HCT116 (cell line): ENCODE results near the gene ZSCAN26. TPM values are rescaled to one million over a fixed set of nuclear protein-coding genes. Genes with fewer than 3 reads are reported as not detected.

ENCODE experiments used
- ATAC-seq: fragments of 200-7000 bp; cut with Tn5 transposase; 2 replicates; pipeline ENCODE4 v1.9.1; 2020; ENCODE audit warnings: mild to moderate bottlenecking, moderate library complexity
- BruUV-seq: library from RNA; stranded (reverse); fragments of 400-500 nt; replicated peaks from 2 replicates; lab custom pipeline; 2021; lab: Mats Ljungman, UMichigan
- CTCF ChIA-PET: fragments of 300-600 bp; sonication (Branson Sonifier 250); formaldehyde crosslinking; loops from one replicate; lab custom pipeline; 2021; ENCODE audit warnings: antibody characterized with exemption; lab: Charles Lee
- POLR2A ChIA-PET: fragments of 300-600, 350-600 bp; sonication (Branson Sonifier 250); formaldehyde crosslinking; loops from one replicate; lab custom pipeline; 2021; ENCODE audit warnings: antibody characterized with exemption; lab: Charles Lee
- RAD21 ChIA-PET, 2 experiments: fragments of 300-600 bp; sonication (Branson Sonifier 250); formaldehyde crosslinking; loops; one replicate each; lab custom pipeline; 2023; ENCODE audit warnings: low total read pairs in 2 of 2; ENCODE audit not compliant: uncharacterized antibody in 2 of 2, unreplicated experiment in 2 of 2, low non-redundant PET in 1 of 2; lab: Charles Lee
- DNase-seq: peaks from one replicate; pipeline ENCODE4 v3.0.0-alpha.2; 2010; ENCODE audit warnings: low read depth, low spot score
- H2AFZ ChIP-seq: fragments of 200-600 bp; shearing (Covaris generic), sonication (generic); 2 replicates; pipeline ENCODE4 v1.6.1; 2017; ENCODE audit warnings: low read depth, mixed run types, mixed read lengths, antibody characterized with exemption, low read length; ENCODE audit not compliant: poor library complexity, severe bottlenecking
- H3K27ac ChIP-seq: 2 replicates; pipeline ENCODE4 v1.5.1; 2012; ENCODE audit warnings: low read depth, low read length
- H3K27me3 ChIP-seq: fragments of 200-600 bp; sonication (generic); 2 replicates; pipeline ENCODE4 v1.6.1; 2016; ENCODE audit warnings: mixed run types, low read length, mixed read lengths; ENCODE audit not compliant: insufficient read depth
- H3K36me3 ChIP-seq, 2 experiments: fragments of 200-500 bp in 1 of 2; fragments of 200-600 bp in 1 of 2; sonication (Bioruptor generic) in 1 of 2; sonication (generic) in 1 of 2; 2 replicates each; pipeline versions ENCODE4 v1.5.1 to v1.6.1; 2014 to 2016; ENCODE audit warnings: low read length in 2 of 2, inconsistent platforms in 1 of 2, mixed read lengths in 1 of 2, mixed run types in 1 of 2; ENCODE audit not compliant: insufficient read depth in 2 of 2, control insufficient read depth in 1 of 2
- H3K4me1 ChIP-seq, 2 experiments: fragments of 200-600 bp in 1 of 2; sonication (generic) in 1 of 2; 2 replicates each; pipeline versions ENCODE4 v1.5.1 to v1.6.1; 2012 to 2017; ENCODE audit warnings: low read length in 2 of 2, inconsistent platforms in 1 of 2, mild to moderate bottlenecking in 1 of 2, mixed read lengths in 1 of 2, mixed run types in 1 of 2, moderate library complexity in 1 of 2; ENCODE audit not compliant: insufficient read depth in 2 of 2, control insufficient read depth in 1 of 2
- H3K4me2 ChIP-seq: fragments of 200-600 bp; sonication (generic); 2 replicates; pipeline ENCODE4 v1.6.1; 2017; ENCODE audit warnings: mixed run types, low read length, mixed read lengths
- H3K4me3 ChIP-seq, 2 experiments: fragments of 200-600 bp in 1 of 2; sonication (generic) in 1 of 2; replicated peaks in 1 of 2; 2 replicates each; pipeline ENCODE4 v1.5.1; 2011 to 2016; ENCODE audit warnings: low read length in 2 of 2, control low read depth in 1 of 2, low read depth in 1 of 2, mild to moderate bottlenecking in 1 of 2, mixed read lengths in 1 of 2, mixed run types in 1 of 2
- H3K79me2 ChIP-seq: fragments of 200-600 bp; sonication (generic); 2 replicates; pipeline ENCODE4 v1.6.1; 2017; ENCODE audit warnings: mild to moderate bottlenecking, mixed run types, low read length, moderate library complexity, mixed read lengths; ENCODE audit not compliant: insufficient read depth
- H3K9ac ChIP-seq: fragments of 200-600 bp; sonication (generic); 2 replicates; pipeline ENCODE4 v1.6.1; 2016; ENCODE audit warnings: low read length, mixed read lengths
- H3K9me2 ChIP-seq: fragments of 200-600 bp; sonication (generic), shearing (Covaris generic); 2 replicates; pipeline ENCODE4 v1.6.1; 2017; ENCODE audit warnings: mixed run types, mild to moderate bottlenecking, moderate library complexity; ENCODE audit not compliant: insufficient read depth
- H3K9me3 ChIP-seq, 2 experiments: fragments of 200-500 bp in 1 of 2; fragments of 200-600 bp in 1 of 2; sonication (Bioruptor generic) in 1 of 2; sonication (generic) in 1 of 2; 2 replicates each; pipeline ENCODE4 v1.6.1; 2014 to 2017; ENCODE audit warnings: low read length in 2 of 2, mixed read lengths in 2 of 2, inconsistent platforms in 1 of 2, low read depth in 1 of 2, mild to moderate bottlenecking in 1 of 2, mixed run types in 1 of 2, moderate library complexity in 1 of 2; ENCODE audit not compliant: control insufficient read depth in 1 of 2, insufficient read depth in 1 of 2
- H4K20me1 ChIP-seq: fragments of 200-600 bp; sonication (generic), shearing (Covaris generic); 2 replicates; pipeline ENCODE4 v1.6.1; 2017; ENCODE audit warnings: mixed run types, mild to moderate bottlenecking, moderate library complexity; ENCODE audit not compliant: insufficient read depth
- CBX3 ChIP-seq: IDR thresholded peaks from 2 replicates; pipeline ENCODE4 v1.6.1; 2012; ENCODE audit warnings: low read depth
- CEBPB ChIP-seq: IDR thresholded peaks from 2 replicates; pipeline ENCODE4 v1.6.1; 2012; ENCODE audit warnings: low read depth
- EGR1 ChIP-seq: IDR thresholded peaks from 2 replicates; pipeline ENCODE4 v1.6.1; 2012; ENCODE audit warnings: low read depth
- EZH2 ChIP-seq: fragments of 200-600 bp; sonication (generic); IDR thresholded peaks from 2 replicates; pipeline ENCODE4 v1.6.1; 2017; ENCODE audit warnings: antibody characterized with exemption, mixed run types
- EZH2phosphoT487 ChIP-seq: fragments of 200-600 bp; IDR thresholded peaks from 2 replicates; pipeline ENCODE4 v1.6.1; 2018; ENCODE audit warnings: antibody characterized with exemption, borderline replicate concordance
- FOSL1 ChIP-seq: IDR thresholded peaks from 2 replicates; pipeline ENCODE4 v1.6.1; 2012; ENCODE audit warnings: low read depth
- JUND ChIP-seq: IDR thresholded peaks from 2 replicates; pipeline ENCODE4 v1.6.1; 2012
- POLR2A ChIP-seq: IDR thresholded peaks from 2 replicates; pipeline ENCODE4 v1.7.0; 2011; ENCODE audit warnings: borderline replicate concordance; ENCODE audit not compliant: insufficient read depth, insufficient read length; ENCODE audit errors: extremely low read depth
- POLR2AphosphoS5 ChIP-seq: IDR thresholded peaks from 2 replicates; pipeline ENCODE4 v1.6.1; 2011; ENCODE audit warnings: mild to moderate bottlenecking, low read depth, low read length, moderate library complexity
- RAD21 ChIP-seq: IDR thresholded peaks from 2 replicates; pipeline ENCODE4 v1.6.1; 2012; ENCODE audit warnings: low read depth, mild to moderate bottlenecking
- REST ChIP-seq: IDR thresholded peaks from 2 replicates; pipeline ENCODE4 v1.6.1; 2012; ENCODE audit warnings: low read depth
- SIN3A ChIP-seq: IDR thresholded peaks from 2 replicates; pipeline ENCODE4 v1.6.1; 2012; ENCODE audit warnings: low read depth
- SP1 ChIP-seq: IDR thresholded peaks from 2 replicates; pipeline ENCODE4 v1.6.1; 2012; ENCODE audit warnings: low read depth
- SRF ChIP-seq: IDR thresholded peaks from 2 replicates; pipeline ENCODE4 v1.6.1; 2012; ENCODE audit warnings: low read depth
- TCF7L2 ChIP-seq: IDR thresholded peaks from 2 replicates; pipeline ENCODE4 v1.7.0; 2011; ENCODE audit warnings: borderline replicate concordance, inconsistent platforms; ENCODE audit not compliant: insufficient read depth, insufficient read length; ENCODE audit errors: extremely low read depth
- YY1 ChIP-seq: IDR thresholded peaks from 2 replicates; pipeline ENCODE4 v1.6.1; 2011; ENCODE audit warnings: low read length, low read depth, moderate library complexity, mild to moderate bottlenecking; ENCODE audit not compliant: insufficient replicate concordance; ENCODE audit errors: extremely low read depth
- ZBTB33 ChIP-seq: IDR thresholded peaks from 2 replicates; pipeline ENCODE4 v1.6.1; 2011; ENCODE audit warnings: mild to moderate bottlenecking, low read length, moderate library complexity; ENCODE audit not compliant: insufficient replicate concordance; ENCODE audit errors: extremely low read depth
- ZNF274 ChIP-seq: fragments of 200-500 bp; sonication (Bioruptor generic); IDR thresholded peaks from 2 replicates; pipeline ENCODE4 v1.6.1; 2014; ENCODE audit warnings: mild to moderate bottlenecking, low read depth, low read length, inconsistent platforms
- intact Hi-C: fragments of 100-400 bp; cut with micrococcal nuclease; formaldehyde crosslinking; loops from 2 replicates; pipeline ENCODE4 v1.10.0; 2022
- total RNA-seq: library from RNA; stranded (reverse); gene quantifications from one replicate; pipeline ENCODE4 v1.2.1, GENCODE V29; 2021; ENCODE audit not compliant: unreplicated experiment
- TF ChIP-seq, protein P1 (sequence below), 3 experiments: fragments of 200-600 bp in 1 of 3; sonication (generic) in 1 of 3; IDR thresholded peaks in 2 of 3; conservative IDR thresholded peaks in 1 of 3; 2 replicates each; pipeline ENCODE4 v1.5.1; 2012 to 2017; ENCODE audit warnings: low read depth in 2 of 3, low read length in 2 of 3, antibody characterized with exemption in 1 of 3, borderline replicate concordance in 1 of 3, control low read depth in 1 of 3, mild to moderate bottlenecking in 1 of 3, mixed read lengths in 1 of 3, mixed run types in 1 of 3, moderate library complexity in 1 of 3; ENCODE audit not compliant: insufficient read depth in 1 of 3

Gene ZSCAN26
- total RNA-seq, 1 experiment from 2014 or later: 10.3 TPM

GRCh38 chr6:28311139-28311823, 44.3 kb downstream of the ZSCAN26 start:
- Histone ChIP-seq H3K4me1 (no peaks in the 10 kb centered on the region), H4K20me1 (no peaks in the 10 kb centered on the region), H3K4me3 (no peak overlapping the region), H3K79me2 (no peaks in the 10 kb centered on the region), H3K27me3 (no peaks in the 10 kb centered on the region), H3K9ac (no peak overlapping the region), H3K27ac (no peak overlapping the region), H3K36me3 (no peaks in the 10 kb centered on the region), H3K9me3 (no peaks in the 10 kb centered on the region), H3K4me2 (no peak overlapping the region), H3K9me2 (no peaks in the 10 kb centered on the region), H2AFZ (no peak overlapping the region)
- CTCF ChIA-PET: no interaction called here
- BruUV-seq: no TSS peak
- DNase-seq: no peak
- RAD21 ChIA-PET: no interaction called here
- TF ChIP-seq FOSL1 (no peak), REST (no peak), TCF7L2 (no peak), EZH2phosphoT487 (no peak), ZBTB33 (no peak), EZH2 (no peak), YY1 (no peak), CBX3 (no peak), SRF (no peak), JUND (no peak), EGR1 (no peak), SIN3A (no peak), ZNF274 (no peak), RAD21 (no peak), CEBPB (no peak), SP1 (no peak), POLR2AphosphoS5 (no peak), POLR2A (no peak)
- TF ChIP-seq, protein P1, sequence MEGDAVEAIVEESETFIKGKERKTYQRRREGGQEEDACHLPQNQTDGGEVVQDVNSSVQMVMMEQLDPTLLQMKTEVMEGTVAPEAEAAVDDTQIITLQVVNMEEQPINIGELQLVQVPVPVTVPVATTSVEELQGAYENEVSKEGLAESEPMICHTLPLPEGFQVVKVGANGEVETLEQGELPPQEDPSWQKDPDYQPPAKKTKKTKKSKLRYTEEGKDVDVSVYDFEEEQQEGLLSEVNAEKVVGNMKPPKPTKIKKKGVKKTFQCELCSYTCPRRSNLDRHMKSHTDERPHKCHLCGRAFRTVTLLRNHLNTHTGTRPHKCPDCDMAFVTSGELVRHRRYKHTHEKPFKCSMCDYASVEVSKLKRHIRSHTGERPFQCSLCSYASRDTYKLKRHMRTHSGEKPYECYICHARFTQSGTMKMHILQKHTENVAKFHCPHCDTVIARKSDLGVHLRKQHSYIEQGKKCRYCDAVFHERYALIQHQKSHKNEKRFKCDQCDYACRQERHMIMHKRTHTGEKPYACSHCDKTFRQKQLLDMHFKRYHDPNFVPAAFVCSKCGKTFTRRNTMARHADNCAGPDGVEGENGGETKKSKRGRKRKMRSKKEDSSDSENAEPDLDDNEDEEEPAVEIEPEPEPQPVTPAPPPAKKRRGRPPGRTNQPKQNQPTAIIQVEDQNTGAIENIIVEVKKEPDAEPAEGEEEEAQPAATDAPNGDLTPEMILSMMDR (IDR thresholded peaks at IDR 0.05 in 2 of 3, conservative IDR thresholded peaks at IDR 0.05 in 1 of 3; ENCODE audit: borderline replicate concordance in 1 of 3, insufficient read depth in 1 of 3, low read depth in 2 of 3, low read length in 2 of 3): no peak
- POLR2A ChIA-PET: no interaction called here
- intact Hi-C loops: no loop called here
- ATAC-seq: no peak
